CD4-positive, alpha-beta T cell treated with Interleukin-17A for 4 hours (primary cell): ENCODE results near the gene PLSCR2.
"Not testable (repeated sequence)": the region's sequence is repeated elsewhere in the genome, so short reads cannot be mapped to it uniquely, and the experiment has no call there.

ENCODE experiments used
- DNase-seq: peaks from one replicate; pipeline ENCODE4 v3.0.0-alpha.2; 2020; ENCODE audit warnings: mixed read lengths

The PLSCR2 gene

GRCh38 chr3:146485297-146485696 lies 15.9 kb upstream of the PLSCR2 start:
- no peak for DNase-seq

GRCh38 chr3:146476094-146476740 lies 6.9 kb upstream of the PLSCR2 start:
- no peak for DNase-seq

GRCh38 chr3:146474976-146475375 lies 5.6 kb upstream of the PLSCR2 start:
- DNase-seq = not testable (repeated sequence)

- DNase-seq = no peak
These were observed 4.4 kb upstream of the PLSCR2 start for GRCh38 chr3:146473726-146474125.

DNA sequence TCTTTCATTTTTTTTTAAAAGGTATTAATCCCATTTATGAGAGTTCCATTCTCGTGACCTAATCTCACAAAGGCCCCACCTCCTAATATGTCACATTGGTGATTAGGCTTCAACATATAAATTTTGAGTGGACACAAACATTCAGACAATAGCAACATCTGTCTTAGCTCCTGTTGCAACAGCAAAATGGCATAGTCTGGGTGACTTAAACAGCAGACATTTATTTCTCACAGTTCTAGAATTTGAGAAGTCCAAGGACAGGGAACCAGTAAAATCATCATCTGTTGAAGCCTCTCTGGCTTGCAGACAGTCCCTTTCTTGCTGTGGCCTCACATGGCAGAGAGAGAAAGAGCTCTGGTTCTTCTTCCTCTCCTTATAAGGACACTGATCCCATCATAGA lies 3.2 kb upstream of the PLSCR2 start:
- no peak for DNase-seq

- DNase-seq = no peak
These were observed 1.7 kb upstream of the PLSCR2 start for GRCh38 chr3:146471012-146471411.

DNA sequence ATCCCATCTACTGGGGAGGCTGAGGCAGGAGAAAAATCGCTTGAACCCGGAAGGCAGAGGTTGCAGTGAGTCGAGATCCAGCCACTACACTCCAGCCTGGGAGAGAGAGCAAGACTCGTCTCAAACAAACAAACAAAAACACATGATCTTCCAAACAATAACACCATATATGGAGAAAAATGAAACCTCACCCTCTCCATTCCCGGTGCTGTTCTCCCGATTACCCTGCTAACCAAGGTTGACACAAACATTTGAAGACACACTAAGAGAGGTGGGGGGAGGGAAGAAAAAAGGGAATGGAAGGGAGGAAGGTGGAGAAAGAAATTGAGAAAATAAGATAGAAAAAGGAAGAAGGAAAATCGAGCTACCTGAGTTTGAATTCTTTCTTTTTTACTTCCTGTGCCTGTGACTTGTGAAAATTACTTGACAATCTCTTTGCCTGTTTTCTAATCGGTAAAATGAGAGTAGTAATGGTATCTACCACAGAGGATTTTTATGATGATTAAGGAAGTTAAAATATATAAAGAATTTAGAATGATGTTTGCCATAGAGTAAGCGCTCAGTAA lies 1.1 kb upstream of the PLSCR2 start:
- no peak for DNase-seq

GRCh38 chr3:146468671-146469149 lies 651 bp downstream of the PLSCR2 start:
- no peak for DNase-seq

DNA sequence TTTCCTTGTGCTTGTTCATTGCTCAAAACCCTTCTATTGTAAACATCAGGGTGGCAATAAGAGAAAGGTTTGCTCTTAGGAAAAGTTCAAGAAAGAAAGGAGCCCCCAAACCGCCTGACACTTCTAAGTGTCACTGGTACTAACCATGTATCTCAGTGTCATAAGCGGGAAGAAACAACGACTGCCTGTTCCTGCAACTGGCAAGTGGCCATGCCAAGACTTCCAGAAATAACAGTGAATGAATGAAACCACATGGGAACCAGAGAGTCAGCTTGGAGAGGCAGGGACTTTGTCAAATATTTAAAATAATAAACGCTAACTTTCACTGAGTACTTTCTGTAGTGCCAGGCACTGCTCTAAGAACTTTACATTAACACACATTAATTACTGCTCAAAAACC lies 1.1 kb downstream of the PLSCR2 start:
- DNase-seq = no peak

- no peak for DNase-seq
These were observed 2.8 kb downstream of the PLSCR2 start for GRCh38 chr3:146466604-146467003.

GRCh38 chr3:146465693-146466465 lies 3.5 kb downstream of the PLSCR2 start:
- no peak for DNase-seq

DNA sequence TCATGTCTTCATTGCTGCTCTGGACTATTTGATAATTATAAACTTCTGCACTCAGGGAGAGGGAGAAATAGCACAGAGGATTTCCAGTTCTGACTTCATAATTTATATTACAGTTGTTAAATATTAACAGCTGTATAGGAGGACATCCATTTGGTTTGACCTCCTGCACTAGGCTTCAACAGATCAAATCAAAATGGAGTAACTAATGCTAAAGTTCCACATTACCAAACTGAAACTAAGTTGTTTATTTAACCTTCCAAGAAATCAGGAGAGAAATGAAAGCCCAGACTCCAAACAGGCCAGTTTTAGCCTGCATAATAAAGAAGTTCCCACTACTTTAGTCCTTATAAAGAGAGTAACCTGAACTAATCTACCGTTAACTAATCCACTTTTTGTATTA lies 4.6 kb downstream of the PLSCR2 start:
- DNase-seq = no peak

DNA sequence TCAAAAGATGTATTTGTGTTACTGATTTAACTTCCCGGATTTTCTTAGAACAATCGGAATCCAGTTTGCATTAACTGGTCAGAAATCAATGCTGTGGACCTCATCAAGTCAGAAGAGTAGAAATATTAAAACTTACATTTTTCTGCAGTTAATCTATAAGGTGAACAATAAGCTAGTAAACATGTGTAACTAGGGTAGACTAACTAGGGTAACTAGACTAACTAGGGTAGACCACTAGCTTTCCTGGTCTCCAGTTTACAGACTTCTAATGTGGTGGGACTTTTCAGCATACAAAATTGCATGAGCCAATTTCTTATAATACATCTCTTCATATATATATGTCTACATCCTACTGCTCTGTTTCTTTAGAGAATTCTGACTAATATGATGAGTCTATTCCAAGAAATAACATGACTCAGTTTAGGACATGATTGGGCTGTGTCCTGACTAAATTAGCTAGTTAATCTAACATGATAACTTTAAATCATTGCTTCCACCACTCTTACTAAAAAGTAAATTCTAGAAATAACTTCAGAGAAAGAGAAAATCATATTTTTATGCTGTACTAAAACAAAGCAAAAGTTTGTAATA lies 5.3 kb downstream of the PLSCR2 start:
- no peak for DNase-seq

- DNase-seq = no peak
These were observed 14.6 kb downstream of the PLSCR2 start for GRCh38 chr3:146454796-146455195.

GRCh38 chr3:146449613-146450012 lies 19.7 kb downstream of the PLSCR2 start:
- DNase-seq = no peak

GRCh38 chr3:146449076-146449475 lies 20.3 kb downstream of the PLSCR2 start:
- no peak for DNase-seq

DNA sequence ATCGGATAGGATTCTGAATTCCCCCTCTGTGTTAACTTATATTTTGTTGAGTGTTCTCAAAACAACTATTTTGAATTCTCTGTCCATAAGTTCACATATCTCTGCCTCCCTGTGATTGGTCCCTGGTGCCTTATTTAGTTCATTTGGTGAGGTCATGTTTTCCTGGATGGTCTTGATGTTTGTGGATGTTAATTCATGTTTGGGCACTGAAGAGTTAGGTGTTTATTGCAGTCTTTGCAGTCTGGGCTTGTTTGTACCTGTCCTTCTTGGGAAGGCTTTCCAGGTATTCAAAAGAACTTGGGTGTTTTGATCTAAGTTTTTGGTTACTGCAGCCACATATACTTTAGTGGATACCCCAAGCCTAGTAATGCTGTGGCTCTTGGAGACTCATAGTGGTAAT lies 23.3 kb downstream of the PLSCR2 start:
- no peak for DNase-seq

DNA sequence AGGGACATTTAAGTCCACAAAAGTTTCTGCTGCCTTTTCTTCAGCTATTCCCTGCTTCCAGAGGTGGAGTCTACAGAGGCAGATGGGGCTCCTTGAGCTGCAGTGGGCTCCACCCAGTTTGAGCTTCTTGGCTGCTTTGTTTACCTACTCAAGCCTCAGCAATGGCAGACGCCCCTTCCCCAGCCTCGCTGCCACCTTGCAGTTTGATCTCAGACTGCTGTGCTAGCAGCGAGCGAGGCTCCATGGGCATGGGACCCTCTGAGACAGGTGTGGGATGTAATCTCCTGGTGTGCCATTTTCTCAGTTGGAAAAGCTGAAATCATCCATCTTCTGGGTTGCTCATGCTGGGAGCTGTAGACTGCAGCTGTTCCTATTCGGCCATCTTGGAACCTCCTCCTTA lies 29.1 kb downstream of the PLSCR2 start:
- not testable (repeated sequence) for DNase-seq

- no peak for DNase-seq
These were observed 37.3 kb downstream of the PLSCR2 start for GRCh38 chr3:146432066-146432465.

DNA sequence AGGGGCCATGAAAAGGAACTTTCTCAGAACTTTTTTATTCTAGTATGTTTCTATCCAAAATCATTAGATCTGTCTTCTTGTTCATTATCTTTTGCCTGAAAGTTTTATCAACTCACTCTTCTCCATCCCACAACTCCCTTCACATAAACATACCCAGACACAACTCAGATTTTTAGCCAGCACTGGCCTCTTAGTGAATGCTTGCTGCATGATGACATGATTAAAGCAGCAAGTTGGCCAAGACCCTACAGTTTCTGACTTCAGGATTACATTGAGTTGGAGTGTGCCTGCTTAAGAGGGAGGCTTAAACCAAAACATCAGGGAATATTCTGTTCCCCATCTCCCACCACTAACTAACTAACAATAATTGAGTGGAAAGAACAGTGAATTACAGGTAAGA lies 38.1 kb downstream of the PLSCR2 start:
- no peak for DNase-seq

DNA sequence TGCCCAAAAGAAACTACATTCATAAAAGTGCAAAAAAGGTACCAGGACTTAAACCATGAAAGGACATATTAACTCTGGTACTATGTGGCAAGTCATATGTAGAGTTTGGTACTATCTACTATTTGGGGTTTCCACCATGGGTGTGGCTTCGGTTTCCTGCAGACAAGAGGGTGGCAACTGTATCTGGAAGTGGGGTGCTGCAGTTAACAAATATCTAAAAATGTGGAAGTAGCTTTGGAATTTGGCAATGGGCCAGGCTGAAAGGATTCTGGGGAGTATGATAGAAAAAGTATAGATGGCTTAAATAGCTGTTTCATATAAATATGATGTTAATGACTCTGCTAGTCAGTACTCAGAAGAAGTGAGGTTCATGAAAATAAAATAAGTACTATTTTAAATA lies 44.0 kb downstream of the PLSCR2 start:
- DNase-seq = no peak

- DNase-seq = no peak
These were observed 47.3 kb downstream of the PLSCR2 start for GRCh38 chr3:146421819-146422759.

DNA sequence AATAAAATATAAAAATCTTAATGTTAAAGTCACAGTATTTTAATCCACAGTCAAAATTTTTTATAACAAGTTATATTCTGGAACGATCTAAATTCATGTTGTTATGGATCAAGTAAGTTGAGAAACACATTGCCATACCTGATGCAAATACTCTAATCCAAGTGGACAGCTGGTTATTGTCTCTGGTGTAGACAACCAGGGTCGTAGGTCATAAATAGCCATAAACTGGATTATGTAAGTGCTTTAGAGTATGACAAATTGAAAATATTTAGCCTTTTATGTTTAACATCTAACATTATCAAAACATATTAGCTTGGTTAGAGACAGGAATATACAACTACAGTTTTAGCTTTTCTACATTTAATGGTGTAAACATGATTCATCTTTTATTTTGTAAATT lies 53.0 kb downstream of the PLSCR2 start:
- no peak for DNase-seq
